Breast epithelium (tissue), 3 donors: ENCODE data around the gene CYB5D1.

Experiments
- POLR2A ChIP-seq: fragments of 450-650 bp; IDR thresholded peaks from one replicate; pipeline ENCODE4 v1.6.1; 2016; ENCODE audit warnings: antibody characterized with exemption, mild to moderate bottlenecking, moderate library complexity
- TF ChIP-seq, protein P1 (sequence below), 3 donors: fragments of 450-650 bp; IDR thresholded peaks; one replicate each; pipeline ENCODE4 v1.5.1; 2016 to 2017; ENCODE audit warnings: antibody characterized with exemption in 3 of 3, mild to moderate bottlenecking in 3 of 3, moderate library complexity in 3 of 3

DNA sequence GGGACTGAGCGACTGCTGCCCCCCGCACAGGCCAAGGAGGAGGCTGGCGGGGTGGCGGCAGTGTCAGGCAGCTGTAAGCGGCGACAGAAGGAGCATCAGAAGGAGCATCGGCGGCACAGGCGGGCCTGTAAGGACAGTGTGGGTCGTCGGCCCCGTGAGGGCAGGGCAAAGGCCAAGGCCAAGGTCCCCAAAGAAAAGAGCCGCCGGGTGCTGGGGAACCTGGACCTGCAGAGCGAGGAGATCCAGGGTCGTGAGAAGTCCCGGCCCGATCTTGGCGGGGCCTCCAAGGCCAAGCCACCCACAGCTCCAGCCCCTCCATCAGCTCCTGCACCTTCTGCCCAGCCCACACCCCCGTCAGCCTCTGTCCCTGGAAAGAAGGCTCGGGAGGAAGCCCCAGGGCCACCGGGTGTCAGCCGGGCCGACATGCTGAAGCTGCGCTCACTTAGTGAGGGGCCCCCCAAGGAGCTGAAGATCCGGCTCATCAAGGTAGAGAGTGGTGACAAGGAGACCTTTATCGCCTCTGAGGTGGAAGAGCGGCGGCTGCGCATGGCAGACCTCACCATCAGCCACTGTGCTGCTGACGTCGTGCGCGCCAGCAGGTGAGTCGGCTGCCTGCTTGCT, 8.6 kb upstream of the CYB5D1 start:
- TF ChIP-seq, protein P1, sequence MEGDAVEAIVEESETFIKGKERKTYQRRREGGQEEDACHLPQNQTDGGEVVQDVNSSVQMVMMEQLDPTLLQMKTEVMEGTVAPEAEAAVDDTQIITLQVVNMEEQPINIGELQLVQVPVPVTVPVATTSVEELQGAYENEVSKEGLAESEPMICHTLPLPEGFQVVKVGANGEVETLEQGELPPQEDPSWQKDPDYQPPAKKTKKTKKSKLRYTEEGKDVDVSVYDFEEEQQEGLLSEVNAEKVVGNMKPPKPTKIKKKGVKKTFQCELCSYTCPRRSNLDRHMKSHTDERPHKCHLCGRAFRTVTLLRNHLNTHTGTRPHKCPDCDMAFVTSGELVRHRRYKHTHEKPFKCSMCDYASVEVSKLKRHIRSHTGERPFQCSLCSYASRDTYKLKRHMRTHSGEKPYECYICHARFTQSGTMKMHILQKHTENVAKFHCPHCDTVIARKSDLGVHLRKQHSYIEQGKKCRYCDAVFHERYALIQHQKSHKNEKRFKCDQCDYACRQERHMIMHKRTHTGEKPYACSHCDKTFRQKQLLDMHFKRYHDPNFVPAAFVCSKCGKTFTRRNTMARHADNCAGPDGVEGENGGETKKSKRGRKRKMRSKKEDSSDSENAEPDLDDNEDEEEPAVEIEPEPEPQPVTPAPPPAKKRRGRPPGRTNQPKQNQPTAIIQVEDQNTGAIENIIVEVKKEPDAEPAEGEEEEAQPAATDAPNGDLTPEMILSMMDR (IDR thresholded peaks at IDR 0.05): no peak
- no peak for TF ChIP-seq POLR2A
